D341Med (cell line): Measurements from ENCODE around the gene PROM2.
"Not testable (repeated sequence)": the region's sequence is repeated elsewhere in the genome, so short reads cannot be mapped to it uniquely, and the experiment has no call there.

ENCODE experiments used
- DNase-seq: peaks from one replicate; pipeline ENCODE4 v3.0.0; 2012; ENCODE audit warnings: low spot score

PROM2 gene

DNA sequence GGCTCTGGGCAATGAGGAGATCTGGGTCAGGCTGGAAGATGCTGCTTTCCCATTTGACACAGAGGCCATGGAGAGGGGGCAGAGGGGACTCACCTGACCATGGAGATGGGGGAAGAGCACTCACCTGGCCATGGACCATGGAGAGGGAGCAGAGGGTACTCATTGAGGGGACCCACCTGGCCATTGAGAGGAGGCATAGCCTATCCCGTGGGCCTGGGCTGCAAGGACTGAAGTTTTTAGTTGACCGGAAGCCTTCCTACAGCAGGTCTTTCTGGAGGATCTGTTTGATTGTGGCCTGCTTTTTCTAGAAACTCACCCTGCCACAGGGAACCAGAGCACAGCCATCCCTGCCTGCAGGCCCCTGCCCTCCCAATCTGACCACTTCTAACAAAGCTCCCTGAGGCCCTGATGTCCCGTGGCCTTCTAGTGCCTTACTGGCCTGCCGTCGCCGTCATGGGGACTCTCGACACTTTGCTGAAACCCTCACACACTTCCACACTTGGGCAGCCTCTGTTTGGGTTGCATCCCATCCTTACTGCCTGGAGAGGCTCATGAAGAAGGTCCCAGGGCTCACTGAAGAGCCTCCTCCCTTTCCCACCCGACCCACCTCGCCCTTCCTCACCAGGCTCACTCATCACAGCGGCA lies 5.1 kb upstream of the PROM2 start:
- DNase-seq = no peak

DNA sequence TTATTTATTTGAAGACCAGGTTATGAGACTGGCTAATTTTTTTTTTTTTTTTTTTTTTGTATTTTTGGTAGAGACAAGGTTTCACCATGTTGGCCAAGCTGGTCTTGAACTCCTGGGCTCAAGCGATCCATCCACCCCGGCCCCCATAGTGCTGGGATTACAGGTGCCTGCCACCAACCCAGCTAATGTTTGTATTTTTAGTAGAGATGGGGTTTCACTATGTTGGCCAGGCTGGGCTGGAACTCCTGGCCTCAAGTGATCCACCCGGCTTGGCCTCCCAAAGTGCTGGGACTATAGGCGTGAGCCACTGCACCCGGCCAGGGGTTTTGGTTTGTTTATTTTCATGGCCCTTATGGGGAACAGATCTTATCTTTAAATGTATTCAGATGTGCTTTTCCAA lies 4.5 kb upstream of the PROM2 start:
- DNase-seq = not testable (repeated sequence)

GRCh38 chr2:95270541-95271081 lies 3.6 kb upstream of the PROM2 start:
- DNase-seq = no peak

- no peak for DNase-seq
These were observed 2.8 kb upstream of the PROM2 start for GRCh38 chr2:95271381-95271971.

- no peak for DNase-seq
These were observed 1.9 kb upstream of the PROM2 start for GRCh38 chr2:95272299-95272751.

DNA sequence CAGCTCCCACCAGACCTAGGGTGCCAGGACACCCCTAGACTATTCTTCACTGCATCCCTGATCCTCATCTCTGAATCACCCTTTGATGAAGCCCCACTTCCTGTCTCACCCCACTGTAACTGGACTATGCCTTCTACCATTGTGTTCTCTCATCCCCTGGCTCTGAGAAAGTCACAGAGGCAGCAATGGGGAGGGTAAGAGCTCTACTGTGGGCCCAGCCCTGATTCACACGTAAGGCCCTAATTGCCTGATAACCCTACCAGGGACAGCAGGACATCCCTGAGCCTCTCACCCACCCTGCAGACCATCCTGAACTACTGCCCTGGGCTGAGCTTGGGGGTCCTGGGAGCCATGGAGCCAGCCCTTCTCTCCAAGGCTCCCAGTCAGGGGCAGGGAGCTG lies 1.5 kb upstream of the PROM2 start:
- DNase-seq = no peak

GRCh38 chr2:95273566-95274290 lies 521 bp upstream of the PROM2 start:
- no peak for DNase-seq

GRCh38 chr2:95275151-95275515 lies 884 bp downstream of the PROM2 start:
- no peak for DNase-seq

- DNase-seq = no peak
These were observed 1.5 kb downstream of the PROM2 start for GRCh38 chr2:95275601-95276243.

GRCh38 chr2:95276244-95276887 lies 2.1 kb downstream of the PROM2 start:
- no peak for DNase-seq

- DNase-seq = no peak
These were observed 2.6 kb downstream of the PROM2 start for GRCh38 chr2:95276888-95277245.

DNA sequence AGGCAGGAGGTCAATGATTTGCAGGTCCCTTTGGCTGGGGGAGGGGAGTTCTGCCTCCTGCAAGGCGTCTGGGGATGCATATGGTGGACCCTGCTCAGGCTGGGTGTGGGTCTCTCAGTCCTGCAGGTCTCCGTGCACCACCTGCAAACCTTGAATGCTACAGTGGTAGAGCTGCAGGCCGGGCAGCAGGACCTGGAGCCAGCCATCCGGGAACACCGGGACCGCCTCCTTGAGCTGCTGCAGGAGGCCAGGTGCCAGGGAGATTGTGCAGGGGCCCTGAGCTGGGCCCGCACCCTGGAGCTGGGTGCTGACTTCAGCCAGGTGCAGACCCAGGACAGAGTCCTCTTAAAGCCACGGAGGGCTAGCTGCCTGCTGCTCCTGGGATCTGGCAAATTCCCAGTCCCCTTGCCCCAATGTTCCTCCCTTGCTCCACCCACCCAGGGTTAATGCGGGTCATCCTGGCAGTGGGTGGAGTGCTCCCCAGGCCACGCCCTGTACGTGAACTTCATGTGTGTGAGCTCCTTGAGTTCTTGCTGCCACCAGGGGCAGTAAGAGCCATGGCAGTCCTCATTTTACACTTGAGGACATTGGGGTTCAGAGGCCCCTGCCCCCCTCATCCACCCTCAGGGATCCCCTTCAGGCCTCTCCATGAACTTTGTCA lies 3.1 kb downstream of the PROM2 start:
- no peak for DNase-seq

DNA sequence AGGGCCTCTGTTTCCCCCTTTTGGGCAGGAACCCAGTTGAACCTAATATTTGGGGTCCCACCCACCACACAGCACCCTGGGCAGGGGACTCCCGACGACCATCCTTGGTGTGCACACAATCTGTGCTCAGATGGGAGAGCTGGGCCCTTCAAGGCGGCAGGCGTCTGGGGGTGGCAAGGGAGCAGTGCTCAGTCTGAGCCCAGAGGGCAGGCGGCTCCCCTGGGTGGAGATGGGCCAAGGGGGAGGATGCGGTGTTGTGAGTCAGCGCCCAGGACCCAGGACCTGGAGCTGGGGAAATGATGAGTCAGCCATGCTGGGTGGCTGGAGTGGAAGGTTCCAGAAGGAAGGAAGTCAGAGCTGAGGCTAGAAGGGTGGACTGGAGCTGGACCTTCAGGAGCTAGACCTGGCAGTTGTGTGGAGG lies 3.8 kb downstream of the PROM2 start:
- no peak for DNase-seq

- DNase-seq = no peak
These were observed 4.5 kb downstream of the PROM2 start for GRCh38 chr2:95278637-95279225.

DNA sequence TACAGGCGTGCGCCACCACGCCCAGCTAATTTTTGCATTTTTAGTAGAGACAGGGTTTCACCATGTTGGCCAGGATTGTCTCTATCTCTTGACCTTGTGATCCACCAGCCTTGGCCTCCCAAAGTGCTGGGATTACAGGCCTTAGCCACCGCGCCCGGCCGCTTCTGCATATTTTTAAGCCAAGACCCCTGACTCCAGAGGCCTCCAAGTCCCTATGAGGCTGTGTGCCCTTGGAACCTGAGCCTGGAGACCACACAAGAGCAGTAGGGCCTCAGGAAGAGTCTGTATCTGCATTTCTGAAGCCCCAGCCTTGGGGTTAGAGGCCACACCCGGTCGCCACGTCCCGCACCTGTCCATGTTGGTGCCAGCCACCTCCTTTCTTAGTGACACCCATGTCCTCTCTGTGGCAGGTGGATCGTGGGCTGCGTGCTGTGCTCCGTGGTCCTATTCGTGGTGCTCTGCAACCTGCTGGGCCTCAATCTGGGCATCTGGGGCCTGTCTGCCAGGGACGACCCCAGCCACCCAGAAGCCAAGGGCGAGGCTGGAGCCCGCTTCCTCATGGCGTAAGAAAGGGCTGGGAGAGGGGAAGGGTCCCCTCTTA lies 5.3 kb downstream of the PROM2 start:
- DNase-seq = no peak

DNA sequence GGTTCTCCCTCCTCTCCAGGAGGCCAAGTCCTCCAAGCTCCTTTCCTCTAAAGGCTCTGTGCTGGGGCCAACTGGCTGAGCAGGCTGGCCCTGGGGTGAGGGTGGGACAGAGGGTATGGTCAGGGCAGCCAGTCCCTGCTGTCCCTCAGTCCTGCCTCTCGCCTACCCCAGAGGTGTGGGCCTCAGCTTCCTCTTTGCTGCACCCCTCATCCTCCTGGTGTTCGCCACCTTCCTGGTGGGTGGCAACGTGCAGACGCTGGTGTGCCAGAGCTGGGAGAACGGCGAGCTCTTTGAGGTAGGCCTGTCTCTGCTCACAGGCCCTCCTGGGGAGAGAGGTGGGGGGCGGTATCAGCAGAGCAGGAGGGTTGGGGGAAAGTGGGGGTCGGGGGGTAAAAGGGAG lies 6.8 kb downstream of the PROM2 start:
- no peak for DNase-seq

- DNase-seq = no peak
These were observed 7.5 kb downstream of the PROM2 start for GRCh38 chr2:95281786-95282185.

- DNase-seq = no peak
These were observed 8.2 kb downstream of the PROM2 start for GRCh38 chr2:95282458-95282857.

DNA sequence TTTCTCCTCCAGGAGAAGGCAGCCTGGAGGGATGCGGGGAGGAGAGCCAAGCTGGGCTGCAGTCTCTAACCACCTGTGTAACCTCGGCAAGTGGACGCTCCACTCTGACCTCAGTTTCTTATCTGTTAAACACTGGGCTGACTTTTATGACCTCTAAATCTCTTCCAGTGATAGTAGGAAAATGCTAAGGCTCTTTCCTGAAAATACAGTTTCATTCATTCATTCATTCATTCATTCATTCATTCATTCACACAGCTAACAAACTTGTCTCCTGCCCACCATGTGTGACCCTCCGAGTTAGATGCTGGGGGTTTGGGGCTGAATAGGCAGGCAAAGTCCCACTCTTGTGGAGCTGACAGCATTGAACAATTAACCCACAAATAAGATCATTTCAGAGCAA lies 9.3 kb downstream of the PROM2 start:
- DNase-seq = no peak

DNA sequence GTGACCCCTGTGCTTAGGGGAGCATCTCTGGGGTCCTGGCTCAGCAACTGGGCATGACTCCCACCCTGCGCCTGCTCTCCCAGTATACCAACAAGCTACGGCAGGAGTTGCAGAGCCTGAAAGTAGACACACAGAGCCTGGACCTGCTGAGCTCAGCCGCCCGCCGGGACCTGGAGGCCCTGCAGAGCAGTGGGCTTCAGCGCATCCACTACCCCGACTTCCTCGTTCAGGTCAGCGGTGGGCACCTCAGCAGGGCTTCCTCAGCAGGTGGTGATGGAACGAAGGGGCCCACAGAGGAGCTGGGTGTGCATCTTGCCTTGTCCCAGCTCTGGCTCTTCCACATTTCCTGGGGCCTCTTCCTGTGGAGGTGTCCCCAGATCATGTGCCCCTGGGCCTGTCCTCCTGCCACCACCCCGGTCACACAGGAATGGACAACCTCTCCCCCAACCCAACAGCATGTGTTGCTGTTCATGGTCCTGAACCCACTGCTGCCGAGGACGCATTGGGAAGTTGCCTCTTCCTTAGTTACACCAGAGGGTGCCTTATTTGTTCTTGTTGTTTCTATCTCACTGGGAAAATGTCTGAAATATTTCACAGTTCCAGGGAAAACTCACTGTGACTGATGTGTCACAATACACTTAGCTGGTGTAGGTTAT lies 10.8 kb downstream of the PROM2 start:
- no peak for DNase-seq
